B cell (primary cell): ENCODE measurements around the gene MROH2A. TPM values are rescaled to one million over a fixed set of nuclear protein-coding genes. Genes with fewer than 3 reads are reported as not detected.

Experiments used
- ATAC-seq: fragments of 200-7000 bp; cut with Tn5 transposase; one replicate; pipeline ENCODE4 v1.10.0; 2021; ENCODE audit warnings: low read depth, mild to moderate bottlenecking, moderate number of reproducible peaks, moderate library complexity
- CTCF ChIA-PET: fragments of 350-600 bp; sonication (Branson Sonifier 250); formaldehyde crosslinking; loops from one replicate; lab custom pipeline; 2021; ENCODE audit warnings: antibody characterized with exemption, inconsistent platforms; lab: Charles Lee
- POLR2A ChIA-PET: fragments of 350-600 bp; sonication (Branson Sonifier 250); formaldehyde crosslinking; loops from one replicate; lab custom pipeline; 2021; ENCODE audit warnings: antibody characterized with exemption; lab: Charles Lee
- DNase-seq: peaks from one replicate; pipeline ENCODE4 v3.0.0; 2013
- H2AFZ ChIP-seq: 2 replicates; pipeline ENCODE4 v1.6.1; 2012; ENCODE audit warnings: mild to moderate bottlenecking, low read depth, low read length; ENCODE audit not compliant: insufficient read depth, poor library complexity, severe bottlenecking
- H3K27ac ChIP-seq, 2 donors: 1 replicate in 1 of 2; 2 replicates in 1 of 2; pipeline ENCODE4 v1.5.1; 2012 to 2013; ENCODE audit warnings: low read length in 2 of 2, mild to moderate bottlenecking in 2 of 2, moderate library complexity in 1 of 2
- H3K27me3 ChIP-seq, 4 experiments: fragments of 200-600 bp in 1 of 4; sonication (generic) in 1 of 4; replicated peaks in 1 of 4; 1 replicate in 2 of 4; 2 replicates in 2 of 4; pipeline versions ENCODE4 v1.6.1 to v1.7.0; 2013 to 2016; ENCODE audit warnings: low read length in 3 of 4, mild to moderate bottlenecking in 2 of 4, mixed read lengths in 1 of 4, moderate library complexity in 1 of 4; ENCODE audit not compliant: insufficient read depth in 4 of 4, control insufficient read depth in 3 of 4; ENCODE audit errors: control extremely low read depth in 1 of 4
- H3K36me3 ChIP-seq, 2 experiments: replicated peaks in 1 of 2; 1 replicate in 1 of 2; 2 replicates in 1 of 2; pipeline versions ENCODE4 v1.6.1 to v1.7.1; 2013; ENCODE audit warnings: low read length in 1 of 2; ENCODE audit not compliant: insufficient read depth in 2 of 2, control insufficient read depth in 1 of 2; ENCODE audit errors: control extremely low read depth in 1 of 2, extremely low read depth in 1 of 2
- H3K4me1 ChIP-seq, 2 donors: fragments of 200-600 bp in 1 of 2; sonication (generic) in 1 of 2; 1 replicate in 1 of 2; 2 replicates in 1 of 2; pipeline versions ENCODE4 v1.5.1 to v1.6.1; 2013 to 2017; ENCODE audit warnings: low read length in 2 of 2; ENCODE audit not compliant: control insufficient read depth in 2 of 2, insufficient read depth in 2 of 2
- H3K4me2 ChIP-seq: replicated peaks from 2 replicates; pipeline ENCODE3; 2012; ENCODE audit warnings: mild to moderate bottlenecking, low read depth, low read length; ENCODE audit not compliant: poor library complexity, severe bottlenecking
- H3K4me3 ChIP-seq, 5 experiments: fragments of 200-600 bp in 1 of 5; sonication (generic) in 1 of 5; 1 replicate in 3 of 5; 2 replicates in 2 of 5; pipeline versions ENCODE4 v1.5.1 to v1.7.0; 2011 to 2016; ENCODE audit warnings: low read length in 4 of 5, mild to moderate bottlenecking in 4 of 5, low read depth in 2 of 5, control low read depth in 1 of 5, moderate library complexity in 1 of 5; ENCODE audit not compliant: insufficient read depth in 1 of 5; ENCODE audit errors: control extremely low read depth in 1 of 5, extremely low read depth in 1 of 5
- H3K79me2 ChIP-seq: fragments of 200-600 bp; sonication (generic); one replicate; pipeline ENCODE4 v1.6.0; 2016; ENCODE audit warnings: low read length; ENCODE audit not compliant: control insufficient read depth, insufficient read depth
- H3K9ac ChIP-seq: fragments of 200-600 bp; sonication (generic); 2 replicates; pipeline ENCODE4 v1.6.1; 2017; ENCODE audit warnings: mild to moderate bottlenecking, low read length, moderate library complexity
- H3K9me3 ChIP-seq, 3 donors: one replicate each; pipeline versions ENCODE4 v1.6.1 to v1.7.1; 2013; ENCODE audit warnings: low read length in 2 of 3; ENCODE audit not compliant: control insufficient read depth in 2 of 3, insufficient read depth in 1 of 3; ENCODE audit errors: control extremely low read depth in 1 of 3
- H4K20me1 ChIP-seq: 2 replicates; pipeline ENCODE4 v1.6.0; 2012; ENCODE audit warnings: mild to moderate bottlenecking, low read length; ENCODE audit not compliant: insufficient read depth, control insufficient read depth, poor library complexity, severe bottlenecking
- H3K27ac Mint-ChIP-seq: one replicate; pipeline ENCODE4 v1.8.0; 2021; ENCODE audit warnings: mixed read lengths
- H3K27me3 Mint-ChIP-seq: one replicate; pipeline ENCODE4 v1.8.0; 2021; ENCODE audit warnings: mixed read lengths
- H3K4me1 Mint-ChIP-seq: one replicate; pipeline ENCODE4 v1.8.0; 2021; ENCODE audit warnings: mixed read lengths
- H3K4me3 Mint-ChIP-seq: one replicate; pipeline ENCODE4 v1.8.0; 2021; ENCODE audit warnings: mixed read lengths
- H3K9me3 Mint-ChIP-seq: one replicate; pipeline ENCODE4 v1.8.0; 2022; ENCODE audit warnings: mixed read lengths; ENCODE audit not compliant: insufficient read depth
- CTCF ChIP-seq: fragments of 200-600 bp; IDR thresholded peaks from one replicate; pipeline ENCODE4 v1.8.0; 2022; ENCODE audit warnings: antibody characterized with exemption, mild to moderate bottlenecking
- EZH2 ChIP-seq: IDR thresholded peaks from 2 replicates; pipeline ENCODE4 v1.6.1; 2012; ENCODE audit warnings: borderline replicate concordance, low read depth, mild to moderate bottlenecking, moderate library complexity, low read length; ENCODE audit not compliant: insufficient read depth, poor library complexity, severe bottlenecking
- WGBS: methylation state at CpG from one replicate; pipeline ENCODE4 v1.1.5; 2013; ENCODE audit warnings: missing lambda C conversion rate; ENCODE audit not compliant: insufficient coverage; 5-methylcytosine and 5-hydroxymethylcytosine counted together
- intact Hi-C: fragments of 100-400 bp; cut with micrococcal nuclease; formaldehyde crosslinking; loops from one replicate; pipeline ENCODE4 v1.10.0; 2022
- polyA plus RNA-seq: library from polyadenylated mRNA; depleted of rRNA; stranded (reverse); fragments of >200 nt; gene quantifications from 2 replicates; pipeline ENCODE4 v1.2.3, GENCODE V29; 2012
- total RNA-seq, 2 donors: library from RNA; stranded (reverse); fragments of 120-200 nt in 1 of 2; gene quantifications; 1 replicate in 1 of 2; 2 replicates in 1 of 2; pipeline versions ENCODE4 v1.2.3 to v1.2.4, GENCODE V29; 2013 to 2022

Gene MROH2A
- total and polyA plus RNA-seq, 2 donors (not counting 1 experiment from before 2014, with no cell fraction given) = not detected

GRCh38 chr2:233811732-233812131 lies 33.6 kb downstream of the MROH2A start:
- CTCF ChIA-PET = no interaction called here
- intact Hi-C loops = no loop called here

More at GRCh38 chr2:233811732-233812131, 33.6 kb downstream of the MROH2A start:
- no peak overlapping the region for H2AFZ ChIP-seq
- Mint-ChIP-seq H3K4me3 (no peak overlapping the region), H3K27me3 (peaks cover 24% of the 10 kb centered on the region), H3K4me1 (no peaks in the 10 kb centered on the region), H3K9me3 (no peaks in the 10 kb centered on the region), H3K27ac (no peak overlapping the region)
- POLR2A ChIA-PET = no interaction called here
- 95% methylated on average over 4 of the region's 8 CpGs for WGBS
- DNase-seq (no peak), ATAC-seq (no peak)
- H3K9ac ChIP-seq = no peak overlapping the region
- H3K4me2 ChIP-seq = no peak overlapping the region
- H3K4me1 ChIP-seq = no peaks in the 10 kb centered on the region
- H3K79me2 ChIP-seq = no peaks in the 10 kb centered on the region
- no peak overlapping the region for H3K4me3 ChIP-seq
- peaks cover 0 to 12% (median 0%) of the 10 kb centered on the region in 4 experiments for H3K27me3 ChIP-seq
- no peak overlapping the region for H3K27ac ChIP-seq
- no peak for TF ChIP-seq CTCF
- TF ChIP-seq EZH2 = no peak
- peaks cover 0 to 5% (median 0%) of the 10 kb centered on the region in 3 donors for H3K9me3 ChIP-seq
- no peaks in the 10 kb centered on the region for H3K36me3 ChIP-seq
- H4K20me1 ChIP-seq = no peaks in the 10 kb centered on the region
